NCI-H2107 (cell line): Measurements from ENCODE around the gene POP4.

ENCODE experiments used
- DNase-seq: peaks from one replicate; lab custom pipeline; 2025; lab: John Stamatoyannopoulos, UW

POP4 gene

DNA sequence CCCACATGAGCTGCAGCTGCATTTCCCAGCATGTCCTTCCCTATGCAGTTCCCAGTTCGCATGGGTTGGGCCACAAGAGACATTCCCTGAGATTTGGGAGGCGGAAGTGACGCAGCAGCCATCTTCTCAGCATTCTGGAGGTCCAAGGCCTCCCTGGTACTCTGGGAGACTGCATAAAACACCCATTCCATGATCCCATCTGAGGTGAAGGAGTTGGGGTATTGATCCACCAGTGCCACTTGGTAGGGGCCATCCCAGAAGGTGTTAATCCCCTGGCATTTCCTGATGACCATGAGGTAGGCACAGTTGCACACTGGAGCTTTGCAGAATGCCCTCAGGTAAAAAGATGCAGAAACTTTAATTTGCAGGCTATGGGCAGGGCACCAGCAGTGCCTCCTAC, 25.4 kb downstream of the POP4 start:
- no peak for DNase-seq

DNA sequence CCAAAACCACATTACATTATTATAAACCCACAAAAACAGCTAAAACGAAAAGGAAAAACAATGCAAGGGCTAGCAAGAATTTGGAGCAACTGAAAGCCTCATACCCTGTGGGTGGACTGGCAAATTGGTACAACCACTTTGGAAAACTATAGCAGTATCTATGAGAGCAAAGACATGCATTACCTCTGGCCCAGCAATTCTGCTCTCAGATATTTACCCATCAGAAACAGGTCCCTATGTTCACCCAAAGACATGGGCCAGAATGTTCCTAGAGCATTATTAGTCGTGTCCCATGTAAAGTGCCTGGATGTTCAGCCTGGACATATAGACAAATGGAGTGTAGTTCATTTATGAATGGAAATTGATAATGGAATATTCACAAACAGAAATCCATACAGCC, 27.9 kb downstream of the POP4 start:
- DNase-seq: no peak

DNA sequence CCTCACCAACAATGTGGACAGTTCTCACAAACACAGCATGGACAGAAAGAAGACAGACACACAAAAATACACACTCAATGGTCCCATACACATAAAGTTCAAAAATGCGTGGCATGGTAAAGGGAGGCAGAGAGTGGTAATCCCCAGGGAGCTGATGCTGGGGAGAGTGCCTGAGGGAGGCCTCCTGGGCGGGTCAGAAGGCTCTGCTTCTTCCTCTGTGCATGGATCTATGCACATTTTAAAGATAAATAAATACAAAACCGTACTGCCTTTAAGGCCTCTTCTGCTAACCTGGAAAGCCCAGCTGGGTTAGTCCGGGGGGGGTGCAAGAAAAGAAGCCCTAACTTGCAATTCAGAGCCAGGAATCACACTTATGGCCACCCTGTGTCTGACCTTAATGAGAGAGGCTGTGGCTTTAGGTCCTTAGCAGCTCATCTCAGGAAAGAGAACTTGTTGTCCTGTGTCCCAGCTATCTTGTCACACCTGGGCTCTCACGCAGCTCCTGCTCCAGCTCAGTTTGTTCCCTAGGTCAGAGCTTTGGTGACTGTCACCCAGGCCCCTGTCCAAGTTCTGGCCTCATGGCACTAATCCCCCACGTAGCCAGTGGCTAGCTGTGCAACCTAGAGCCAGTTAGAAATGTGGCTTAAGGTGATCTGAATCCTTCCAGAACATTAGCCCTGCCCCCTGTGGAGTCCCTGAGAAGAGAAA, 28.5 kb downstream of the POP4 start:
- DNase-seq: no peak

DNA sequence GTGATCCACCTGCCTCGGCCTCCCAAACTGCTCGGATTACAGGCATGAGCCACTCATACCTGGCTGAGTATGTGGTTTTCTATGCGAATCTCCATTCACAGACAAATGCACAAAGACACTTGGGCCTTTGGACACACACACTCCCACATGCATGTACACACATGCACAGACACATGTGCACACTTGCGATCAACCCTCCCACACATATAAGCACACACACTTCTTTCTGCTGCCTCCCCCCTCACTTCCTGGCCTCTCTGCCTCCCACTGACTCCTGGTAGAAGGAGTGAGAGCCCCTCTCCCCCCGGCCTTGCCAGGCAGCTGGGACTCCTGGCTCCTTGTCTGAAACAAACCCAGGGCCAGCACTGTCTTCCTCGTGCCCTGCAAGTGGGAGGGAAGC, 29.9 kb downstream of the POP4 start:
- DNase-seq: no peak

DNA sequence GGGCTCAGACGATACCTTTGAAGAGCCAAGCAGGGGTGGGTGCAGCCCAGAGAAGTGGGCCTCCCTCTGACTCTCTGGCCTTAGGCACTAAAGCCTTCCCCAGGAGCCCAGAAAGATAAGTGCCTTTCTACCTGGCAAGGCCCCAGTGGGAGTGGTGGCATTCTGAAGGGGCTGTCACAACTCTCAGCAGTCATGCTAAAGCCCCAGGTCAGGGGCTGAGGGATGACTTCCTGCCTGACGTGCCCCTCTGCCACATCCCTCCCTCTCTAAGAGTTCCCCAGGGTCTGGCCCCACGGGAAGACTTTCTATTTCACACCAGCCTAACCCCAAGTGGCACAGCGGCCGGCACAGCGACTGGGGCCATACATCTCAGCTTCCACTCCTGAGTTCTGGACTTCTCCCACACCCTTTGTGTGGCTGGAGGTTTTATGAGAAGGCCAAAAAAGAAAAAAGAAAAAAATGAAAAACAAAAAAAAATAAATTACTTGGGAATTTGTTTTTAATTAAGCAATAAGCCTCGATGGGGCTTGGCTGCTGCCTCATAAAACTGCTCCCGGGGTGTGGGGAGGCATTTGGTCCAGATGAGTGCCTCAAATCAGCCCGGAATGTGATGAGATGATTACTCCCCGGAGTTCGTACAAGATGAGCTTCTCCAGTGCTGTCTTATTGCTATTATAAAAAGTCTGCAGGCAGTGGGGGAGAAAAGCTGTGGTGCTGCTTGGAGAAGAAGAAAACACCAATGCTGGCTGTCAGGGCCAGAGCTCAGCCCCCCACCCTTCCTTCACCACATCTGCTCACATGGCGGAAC, 30.7 kb downstream of the POP4 start:
- DNase-seq: no peak

DNA sequence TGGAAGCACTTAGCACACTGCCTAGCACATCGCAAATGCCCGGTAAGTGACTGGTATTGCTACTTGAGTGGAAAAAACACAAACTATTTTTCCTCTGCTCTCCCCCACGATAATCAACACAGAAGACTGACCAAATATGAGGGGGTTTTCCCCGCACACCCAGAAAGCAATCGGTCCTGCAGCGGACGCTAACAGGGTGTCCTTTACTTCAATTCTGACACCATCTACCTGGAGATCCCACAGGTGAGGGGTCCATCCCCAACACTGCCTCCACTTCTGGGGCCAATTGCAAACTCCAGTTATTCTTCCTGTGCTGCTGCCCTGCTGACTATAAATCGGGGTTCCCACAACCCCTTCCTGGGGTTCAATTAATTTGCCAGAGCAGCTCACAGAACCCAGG, 33.0 kb downstream of the POP4 start:
- no peak for DNase-seq

DNA sequence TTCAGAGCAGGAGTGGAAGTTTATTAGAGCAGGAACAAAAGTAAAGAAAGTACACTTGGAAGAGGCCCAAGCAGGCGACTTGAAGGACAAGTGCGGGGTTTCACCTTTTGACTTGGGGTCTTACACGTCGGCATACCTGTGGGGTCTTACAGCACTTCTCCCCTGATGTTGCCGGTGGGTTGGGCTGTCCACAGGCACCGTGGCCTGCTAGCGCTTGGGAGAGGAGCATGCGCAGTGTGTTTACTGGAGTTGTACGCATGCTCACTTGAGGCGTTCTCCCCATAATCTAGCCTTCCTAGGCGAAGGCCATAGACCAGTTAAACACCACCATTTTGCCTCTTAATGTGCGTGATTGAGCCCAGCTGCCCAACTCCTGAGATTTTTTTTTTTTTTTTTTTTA, 34.1 kb downstream of the POP4 start:
- DNase-seq: no peak

DNA sequence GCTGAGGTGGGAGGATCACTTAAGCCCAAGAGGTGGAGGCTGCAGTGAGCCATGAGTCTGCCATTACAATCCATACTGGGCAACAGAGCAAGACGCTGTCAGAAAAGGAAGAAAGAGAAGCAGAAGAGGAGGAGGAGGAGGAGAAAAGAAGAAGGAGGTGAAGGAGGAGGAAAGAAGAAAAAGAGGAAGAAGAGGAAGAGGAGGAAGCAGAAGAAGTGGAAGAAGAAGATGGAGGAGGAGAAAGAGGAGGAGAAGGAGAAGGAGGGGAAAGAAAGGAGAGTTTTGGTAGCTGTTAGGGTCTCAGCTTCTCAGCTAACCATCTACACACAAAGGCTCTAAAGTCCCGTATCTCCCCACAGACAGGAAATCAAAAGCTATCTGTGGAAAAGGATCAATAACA, 35.5 kb downstream of the POP4 start:
- no peak for DNase-seq

DNA sequence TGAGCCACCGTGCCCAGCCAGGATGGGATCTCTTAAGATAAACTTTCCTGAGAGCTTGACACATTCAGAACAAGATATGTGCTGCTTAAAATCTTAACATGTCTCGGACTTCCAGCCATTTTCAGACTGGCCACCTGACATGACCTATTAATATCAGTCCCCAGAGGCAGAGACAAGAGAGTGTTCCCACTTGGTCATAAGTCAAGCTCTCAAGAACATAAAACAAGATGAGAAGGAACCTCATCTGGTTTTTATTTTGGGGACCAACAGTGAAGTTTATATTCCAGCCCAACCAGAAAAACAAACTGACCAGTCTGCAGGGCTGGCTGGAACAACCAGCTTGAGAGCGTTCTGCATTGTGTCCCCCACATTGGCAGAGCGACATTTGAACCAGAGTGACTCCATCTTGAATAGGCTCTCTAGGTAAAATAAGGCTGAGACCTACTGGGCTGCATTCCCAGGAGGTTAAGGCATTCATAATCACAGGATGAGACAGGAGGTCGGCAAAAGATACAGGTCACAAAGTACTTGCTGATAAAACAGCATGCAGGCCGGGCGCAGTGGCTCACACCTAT, 37.4 kb downstream of the POP4 start:
- no peak for DNase-seq

DNA sequence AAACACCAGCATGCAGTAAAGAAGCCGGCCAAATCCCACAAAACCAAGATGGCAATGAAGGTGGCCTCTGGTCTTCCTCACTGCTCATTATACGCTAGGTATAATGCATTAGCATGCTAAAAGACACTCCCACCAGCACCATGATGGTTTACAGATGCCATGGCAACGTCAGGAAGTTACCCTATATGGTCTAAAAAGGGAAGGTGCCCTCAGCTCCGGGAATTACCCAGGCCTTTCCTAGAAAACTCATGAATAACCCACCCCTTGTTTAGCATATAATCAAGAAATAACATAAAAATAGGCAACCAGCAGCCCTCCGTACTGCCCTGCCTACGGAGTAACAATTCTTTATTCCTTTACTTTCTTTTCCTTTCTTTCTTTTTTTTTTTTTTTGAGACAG, 38.1 kb downstream of the POP4 start:
- no peak for DNase-seq

DNA sequence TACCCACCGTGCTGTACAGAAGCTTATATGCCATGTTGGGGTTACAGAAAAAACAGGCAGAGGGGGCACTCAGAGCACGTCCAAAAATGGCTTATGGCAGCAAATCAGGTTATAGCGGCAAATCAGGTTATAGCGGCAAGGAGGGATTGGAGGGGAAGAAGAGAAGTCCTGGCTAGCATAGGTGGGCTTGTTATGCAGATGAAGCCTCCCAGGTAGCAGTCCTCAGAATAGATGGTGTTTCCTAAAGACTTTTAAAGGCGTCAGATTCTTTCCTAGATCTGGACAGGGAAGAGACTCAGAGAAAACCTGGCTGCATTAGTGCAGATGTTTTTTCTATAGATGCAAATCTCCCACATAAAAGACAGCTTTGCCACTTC, 39.4 kb downstream of the POP4 start:
- DNase-seq: no peak

DNA sequence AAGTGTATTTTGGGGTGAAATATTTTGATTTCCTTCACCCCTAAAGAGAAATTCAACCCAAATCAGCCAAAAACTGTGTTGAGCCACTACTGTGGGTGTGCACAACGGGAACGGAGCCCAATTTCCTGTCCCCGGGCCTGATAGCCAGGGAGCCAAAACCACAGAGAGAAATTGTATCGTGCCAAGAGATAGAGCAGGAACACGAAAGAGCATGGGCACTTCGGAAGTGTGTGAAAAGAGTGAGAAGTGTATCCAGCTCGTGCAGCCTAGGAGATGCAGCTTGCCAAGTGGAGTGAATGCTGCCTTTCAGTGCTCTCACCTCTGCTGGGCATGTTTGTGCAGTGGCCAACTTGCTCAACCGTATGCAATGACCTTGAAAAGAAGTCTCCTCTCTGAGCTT, 39.8 kb downstream of the POP4 start:
- DNase-seq: no peak

DNA sequence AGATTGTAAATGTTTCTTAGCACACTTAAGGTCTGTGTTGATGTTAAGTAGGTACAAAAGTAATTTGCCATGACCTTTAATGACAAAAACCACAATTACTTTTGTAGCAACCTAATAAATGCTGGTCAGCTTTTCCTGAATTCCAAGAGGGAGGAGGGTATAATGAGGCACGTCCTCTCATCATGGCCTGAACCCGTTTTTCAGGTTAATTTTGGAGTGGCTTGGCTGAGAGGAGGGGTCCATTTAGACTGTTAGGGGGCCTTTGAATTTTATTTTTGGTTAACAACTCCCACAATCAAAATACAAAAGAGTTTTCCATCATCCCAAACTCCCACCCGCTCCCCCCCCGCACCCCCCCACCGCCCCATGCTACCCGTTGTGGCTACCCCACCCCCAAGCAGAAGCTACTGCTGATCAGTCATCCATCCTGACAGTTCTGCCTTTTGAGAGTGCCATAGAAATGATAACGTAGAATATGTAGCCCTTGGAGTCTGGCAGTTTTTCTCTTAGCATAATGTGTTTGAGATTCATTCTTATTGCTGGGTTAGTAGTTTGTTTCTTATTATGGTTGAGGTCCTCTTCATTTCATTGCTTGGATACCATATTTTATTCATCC, 44.8 kb downstream of the POP4 start:
- DNase-seq: no peak

DNA sequence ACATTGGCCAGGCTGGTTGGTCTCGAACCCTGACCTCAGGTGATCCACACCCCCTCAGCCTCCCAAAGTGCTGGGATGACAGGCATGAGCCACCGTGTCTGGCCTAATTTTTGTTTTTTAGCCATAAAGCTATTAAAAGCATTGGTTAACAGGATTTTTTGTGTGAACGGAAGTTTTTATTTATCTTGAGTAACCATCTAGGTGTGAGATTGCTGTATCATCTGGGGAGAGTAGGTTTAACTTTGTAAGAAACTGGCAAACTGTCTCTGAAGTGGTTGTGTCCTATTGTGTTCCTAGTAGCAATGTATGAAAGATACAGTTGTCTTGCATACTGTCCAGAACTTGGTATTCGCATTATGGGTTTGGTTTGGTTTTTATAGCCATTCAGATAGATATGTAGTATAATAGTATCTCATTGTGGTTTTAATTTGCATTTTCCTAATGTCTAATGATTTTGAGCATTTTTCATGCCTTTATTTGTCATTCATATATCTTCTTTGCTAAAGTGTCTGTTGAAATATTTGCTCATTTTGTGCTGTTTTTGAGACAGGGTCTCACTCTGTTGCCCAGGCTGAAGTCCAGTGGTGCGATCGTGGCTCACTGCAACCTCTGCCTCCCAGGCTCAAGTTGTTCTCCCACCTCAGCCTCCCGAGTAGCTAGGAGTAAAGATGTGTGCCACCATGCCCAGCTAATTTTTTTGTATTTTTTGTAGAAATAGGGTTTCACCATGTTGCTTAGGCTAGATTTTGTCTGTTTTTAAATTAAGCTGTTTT, 45.7 kb downstream of the POP4 start:
- DNase-seq: no peak

DNA sequence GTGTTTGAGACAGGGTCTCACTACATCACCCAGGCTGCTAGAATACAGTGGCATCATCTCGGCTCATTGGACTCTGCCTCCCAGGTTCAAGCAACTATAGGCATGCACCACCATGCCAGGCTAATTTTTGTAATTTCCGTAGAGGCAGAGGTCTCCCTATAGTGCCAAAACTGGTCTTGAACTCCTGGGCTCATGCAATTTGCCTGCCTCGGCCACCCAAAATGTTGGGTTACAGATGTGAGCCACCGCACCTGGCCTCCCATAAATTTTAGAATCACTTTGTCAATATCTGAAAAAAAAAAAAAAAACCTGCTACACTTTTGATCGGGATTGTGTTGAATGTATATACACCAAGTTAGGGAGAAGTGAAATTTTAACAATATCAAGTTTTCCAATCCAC, 47.3 kb downstream of the POP4 start:
- no peak for DNase-seq

DNA sequence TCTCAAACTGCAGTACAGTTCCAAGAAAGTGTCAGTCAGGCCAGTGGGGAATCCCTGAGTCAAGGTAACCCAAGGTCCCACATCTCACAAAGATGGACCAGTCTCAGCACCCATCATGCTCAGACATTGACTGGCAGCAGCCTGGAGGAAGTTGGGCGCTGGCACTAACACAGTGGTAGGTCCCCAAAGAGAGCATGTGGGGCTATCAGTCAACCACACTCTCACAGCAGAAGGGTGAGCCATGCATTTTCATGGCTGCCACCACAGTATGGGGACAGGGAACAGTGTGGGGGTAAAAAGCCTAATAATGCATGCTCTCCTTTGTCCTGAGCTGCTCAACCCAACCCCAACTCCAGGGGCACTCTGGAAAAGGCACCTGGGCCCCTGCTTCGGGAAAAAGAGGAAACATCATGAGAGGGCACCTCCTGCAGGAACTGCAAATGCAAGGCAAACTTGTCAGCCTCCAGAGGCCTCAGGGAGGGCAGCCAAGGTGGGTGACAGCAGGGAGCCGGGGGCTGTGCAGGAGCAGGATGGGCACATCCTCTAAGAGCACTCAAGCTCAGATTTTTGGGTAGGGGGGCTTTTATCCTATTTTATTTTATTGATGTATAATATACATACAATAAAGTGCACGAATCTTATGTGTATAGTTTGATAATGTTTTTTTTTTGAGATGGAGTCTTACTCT, 49.7 kb downstream of the POP4 start:
- no peak for DNase-seq

DNA sequence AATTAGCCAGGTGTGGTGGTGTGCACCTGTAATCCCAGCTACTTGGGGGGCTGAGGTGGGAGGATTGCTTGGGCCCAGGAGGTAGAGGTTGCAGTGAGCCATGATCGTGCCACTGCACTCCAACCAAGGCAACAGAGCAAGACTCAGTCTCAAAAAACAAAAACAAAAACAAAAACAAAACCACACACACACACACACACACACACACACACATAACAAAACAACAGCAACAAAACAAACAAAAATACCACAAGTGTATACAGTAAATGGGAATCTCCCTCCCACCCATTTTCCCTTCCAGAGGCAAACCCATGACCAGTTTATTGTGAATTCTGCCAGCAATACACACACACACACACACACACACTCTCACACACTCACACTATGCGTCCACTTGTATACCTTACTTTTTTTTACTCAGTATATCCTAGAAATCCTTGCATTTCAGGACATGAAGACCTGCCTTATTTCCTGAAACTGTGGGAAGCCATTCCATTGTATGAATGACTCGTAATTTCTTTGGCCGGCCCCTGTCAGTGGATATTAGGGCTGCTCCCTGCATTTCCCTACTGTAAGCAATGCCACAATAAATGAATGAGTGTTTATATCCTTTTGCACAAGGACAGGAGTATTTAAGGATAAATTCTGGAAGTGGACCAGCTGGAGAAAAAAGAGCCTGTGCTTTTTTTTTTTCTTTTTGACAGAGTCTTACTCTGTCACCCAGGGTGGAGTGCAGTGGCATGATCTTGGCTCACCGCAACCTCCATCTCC, 52.3 kb downstream of the POP4 start:
- DNase-seq: no peak

DNA sequence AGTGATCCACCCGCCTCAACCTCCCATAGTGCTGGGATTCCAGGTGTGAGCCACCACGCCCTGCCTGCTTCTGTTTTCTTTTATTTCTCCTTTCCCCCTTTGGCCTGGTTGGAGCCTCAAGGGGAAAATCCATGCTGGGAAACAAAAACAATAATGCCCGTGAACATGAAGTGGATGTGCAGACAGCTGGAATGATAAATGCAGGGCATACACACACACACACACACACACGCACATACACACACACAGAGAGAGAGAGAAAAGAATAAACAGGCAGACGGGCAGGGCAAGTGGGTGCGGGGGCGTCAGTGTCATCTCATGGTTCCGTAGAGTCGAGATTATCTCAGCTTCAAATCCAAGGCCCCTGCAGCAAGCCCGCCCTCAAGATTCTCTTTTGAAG, 54.8 kb downstream of the POP4 start:
- DNase-seq: no peak

DNA sequence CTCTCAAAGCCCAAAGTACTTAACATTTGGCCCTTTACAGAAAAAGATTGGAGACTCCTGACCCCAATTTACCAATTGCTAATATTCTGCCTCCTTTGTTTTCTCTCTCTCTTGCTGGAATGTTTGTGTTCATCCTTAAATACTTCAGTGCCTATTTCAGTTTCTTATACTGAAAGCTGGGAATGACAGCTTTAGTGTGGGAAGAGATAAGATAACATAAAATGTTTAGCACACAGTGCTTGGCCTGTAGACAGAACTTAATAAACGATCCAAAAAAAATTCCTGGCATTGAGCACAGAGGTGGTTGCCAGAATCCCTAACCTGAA, 56.2 kb downstream of the POP4 start:
- DNase-seq: no peak

DNA sequence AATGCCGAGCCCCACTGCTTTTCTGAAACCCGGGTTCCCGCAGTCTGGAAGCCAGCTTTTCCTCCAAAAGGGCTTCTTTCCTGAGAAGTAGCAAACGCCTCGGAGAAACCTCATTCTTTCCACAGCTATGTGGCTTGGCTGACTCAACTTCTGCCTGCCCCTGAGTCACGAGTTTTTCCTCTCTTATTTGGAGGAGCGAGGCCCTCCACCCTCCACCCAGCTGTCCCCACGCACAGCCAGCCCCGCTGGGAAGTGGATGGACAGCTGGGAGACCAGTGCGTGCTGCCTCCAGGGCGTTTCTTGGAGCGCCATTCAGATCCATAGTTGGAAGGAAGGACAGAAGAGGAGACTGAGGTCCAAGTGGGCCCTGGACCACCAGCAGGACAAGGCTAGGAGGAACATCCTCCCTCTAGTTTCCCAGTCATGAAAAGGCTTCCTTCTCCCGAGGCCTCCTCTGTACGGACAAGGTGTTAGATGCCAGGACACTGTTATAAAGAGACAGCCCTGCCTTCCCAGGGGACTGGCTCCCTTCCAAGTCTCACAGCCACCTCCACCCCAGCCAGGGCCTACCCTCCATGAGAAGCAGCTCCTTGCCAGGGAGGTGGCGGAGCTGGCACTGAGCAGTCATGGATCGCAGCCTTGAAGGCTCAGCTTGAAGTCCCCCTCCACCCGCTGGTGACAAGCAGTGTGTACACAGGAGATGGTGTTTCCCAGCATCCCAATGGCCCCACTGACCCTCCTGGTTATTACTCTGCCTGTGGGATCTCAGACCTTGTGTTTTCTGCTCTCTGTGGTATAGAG, 56.7 kb downstream of the POP4 start:
- no peak for DNase-seq
